PFSK-1 (cell line): Measurements from ENCODE around the gene KCNV2.

ENCODE experiments used
- FOXP2 ChIP-seq: optimal IDR thresholded peaks from 2 replicates; pipeline ENCODE3; 2011; ENCODE audit warnings: borderline replicate concordance, control low read depth, inconsistent platforms; ENCODE audit not compliant: insufficient read depth; ENCODE audit errors: extremely low read length, extremely low read depth
- POLR2AphosphoS5 ChIP-seq: IDR thresholded peaks from 2 replicates; pipeline ENCODE4 v1.6.1; 2012; ENCODE audit warnings: low read depth, mild to moderate bottlenecking, control low read depth, low read length, moderate library complexity
- REST ChIP-seq, 2 experiments: IDR thresholded peaks; 2 replicates each; pipeline versions ENCODE4 v1.6.1 to v1.8.0; 2011 to 2012; ENCODE audit warnings: low read depth in 2 of 2, low read length in 2 of 2, control low read depth in 1 of 2, inconsistent platforms in 1 of 2, mild to moderate bottlenecking in 1 of 2, moderate library complexity in 1 of 2; ENCODE audit not compliant: insufficient read depth in 1 of 2
- SIN3A ChIP-seq: IDR thresholded peaks from 2 replicates; pipeline ENCODE4 v1.6.1; 2012; ENCODE audit warnings: mild to moderate bottlenecking, low read length, moderate library complexity, borderline replicate concordance; ENCODE audit not compliant: insufficient read depth
- TAF1 ChIP-seq: IDR thresholded peaks from 2 replicates; pipeline ENCODE4 v1.6.1; 2012; ENCODE audit warnings: low read length, control low read depth, borderline replicate concordance; ENCODE audit not compliant: insufficient read depth

KCNV2 gene

GRCh38 chr9:2767800-2768677 lies 50.7 kb downstream of the KCNV2 start:
- TF ChIP-seq FOXP2 (no peak), TAF1 (no peak), REST (IDR thresholded peaks at IDR 0.05; ENCODE audit: insufficient read depth in 1 of 2, low read depth in 2 of 2, low read length in 2 of 2) (no peak), POLR2AphosphoS5 (no peak)

GRCh38 chr9:2771087-2771486 lies 53.8 kb downstream of the KCNV2 start:
- TF ChIP-seq REST (IDR thresholded peaks at IDR 0.05; ENCODE audit: insufficient read depth in 1 of 2, low read depth in 2 of 2, low read length in 2 of 2) (no peak), FOXP2 (no peak), SIN3A (no peak), TAF1 (no peak), POLR2AphosphoS5 (no peak)

DNA sequence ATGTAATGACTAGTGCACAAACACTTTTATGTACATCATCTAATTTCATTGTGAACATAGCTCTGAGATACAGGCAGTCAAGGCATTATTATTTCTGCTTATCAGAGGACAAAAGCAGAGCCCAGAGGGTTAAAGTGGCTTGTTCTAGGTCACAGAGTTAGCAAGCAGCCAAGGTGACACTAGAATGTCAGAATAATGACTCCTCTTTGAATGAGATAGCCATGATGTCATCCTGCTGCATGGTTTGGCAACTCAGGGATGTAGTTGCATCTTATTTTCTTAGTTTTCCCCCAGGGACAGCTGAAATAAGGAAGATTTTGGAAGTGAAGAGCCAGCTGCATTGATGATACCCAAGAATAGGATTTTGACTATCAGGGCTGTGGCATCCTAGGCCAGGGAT lies 54.4 kb downstream of the KCNV2 start:
- TF ChIP-seq REST (IDR thresholded peaks at IDR 0.05; ENCODE audit: insufficient read depth in 1 of 2, low read depth in 2 of 2, low read length in 2 of 2) (no peak), TAF1 (no peak), SIN3A (no peak), FOXP2 (no peak), POLR2AphosphoS5 (no peak)

GRCh38 chr9:2777454-2777853 lies 60.1 kb downstream of the KCNV2 start:
- TF ChIP-seq REST (IDR thresholded peaks at IDR 0.05; ENCODE audit: insufficient read depth in 1 of 2, low read depth in 2 of 2, low read length in 2 of 2) (no peak), SIN3A (no peak), TAF1 (no peak), POLR2AphosphoS5 (no peak), FOXP2 (no peak)
